GM19043 (cell line): ENCODE data around the gene NAP1L3.

Source experiments
- ATAC-seq: cut with Tn5 transposase; IDR thresholded peaks from one replicate; pipeline ENCODE4 v1.9.1; 2021; ENCODE audit warnings: low read depth; ENCODE audit not compliant: unreplicated experiment

The NAP1L3 gene, protein sequence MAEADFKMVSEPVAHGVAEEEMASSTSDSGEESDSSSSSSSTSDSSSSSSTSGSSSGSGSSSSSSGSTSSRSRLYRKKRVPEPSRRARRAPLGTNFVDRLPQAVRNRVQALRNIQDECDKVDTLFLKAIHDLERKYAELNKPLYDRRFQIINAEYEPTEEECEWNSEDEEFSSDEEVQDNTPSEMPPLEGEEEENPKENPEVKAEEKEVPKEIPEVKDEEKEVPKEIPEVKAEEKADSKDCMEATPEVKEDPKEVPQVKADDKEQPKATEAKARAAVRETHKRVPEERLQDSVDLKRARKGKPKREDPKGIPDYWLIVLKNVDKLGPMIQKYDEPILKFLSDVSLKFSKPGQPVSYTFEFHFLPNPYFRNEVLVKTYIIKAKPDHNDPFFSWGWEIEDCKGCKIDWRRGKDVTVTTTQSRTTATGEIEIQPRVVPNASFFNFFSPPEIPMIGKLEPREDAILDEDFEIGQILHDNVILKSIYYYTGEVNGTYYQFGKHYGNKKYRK

DNA sequence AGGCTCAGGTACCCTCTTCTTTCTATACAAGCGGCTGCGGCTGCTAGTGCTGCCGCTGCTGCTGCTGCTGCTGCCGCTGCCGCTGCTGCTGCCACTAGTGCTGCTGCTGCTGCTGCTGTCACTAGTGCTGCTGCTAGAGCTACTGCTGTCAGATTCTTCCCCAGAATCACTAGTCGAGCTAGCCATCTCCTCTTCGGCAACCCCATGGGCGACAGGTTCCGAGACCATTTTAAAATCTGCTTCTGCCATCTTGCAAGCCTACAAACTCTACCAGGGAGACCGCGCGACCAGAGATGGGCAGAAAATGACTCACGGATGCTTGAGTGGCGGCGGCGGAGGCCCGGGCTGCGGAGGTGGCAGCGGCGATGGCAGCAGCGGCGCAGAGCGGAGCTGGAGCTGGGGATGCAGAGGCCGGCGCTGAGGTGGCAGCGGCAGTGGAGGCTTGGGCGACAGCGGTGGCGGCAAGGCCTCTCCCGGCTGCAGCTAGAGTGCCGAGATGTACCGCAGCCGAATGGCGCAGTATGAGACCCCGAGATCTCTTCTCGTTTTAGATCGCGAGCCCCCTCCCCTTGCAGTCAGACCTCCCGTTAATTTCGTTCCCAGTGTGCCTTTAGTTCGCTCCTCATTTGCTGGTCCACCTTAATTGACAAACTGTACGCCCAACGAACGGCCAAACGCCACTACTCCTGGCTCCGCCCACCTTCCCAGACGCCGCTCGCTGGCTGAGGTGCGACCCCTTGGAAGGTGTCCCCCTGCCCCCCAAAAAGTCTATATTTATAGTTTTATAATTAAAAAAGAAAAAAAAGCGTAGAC is at the start of gene NAP1L3:
NAP1L3 (minus strand) TSS at position 523 of the 813 bp plus-strand sequence; CDS start at position 249, 274 bp downstream.
- ATAC-seq = peak; percentile 49

GRCh38 chrX:93711076-93711475 is 37.7 kb upstream of the NAP1L3 start:
- no peak for ATAC-seq

GRCh38 chrX:93703701-93704100 is 30.3 kb upstream of the NAP1L3 start:
- no peak for ATAC-seq

DNA sequence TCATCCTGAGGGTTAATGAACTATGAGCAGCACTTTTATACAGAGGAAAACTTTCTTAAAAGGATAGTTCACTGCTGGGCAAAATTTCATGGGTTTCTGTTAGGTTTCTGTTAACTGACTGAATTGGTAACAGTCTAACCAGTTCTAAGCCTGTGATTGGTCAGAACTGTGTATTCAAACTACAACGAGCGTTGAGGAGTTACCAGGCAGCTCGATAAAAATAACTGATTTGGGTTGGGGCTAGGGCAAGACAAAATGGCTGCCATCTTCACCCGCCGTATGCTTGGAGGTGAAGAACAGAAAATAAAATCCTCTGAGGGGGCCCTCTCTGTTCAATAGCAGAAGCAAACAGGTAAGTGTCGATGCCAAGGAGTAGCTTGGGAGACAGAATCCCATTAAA is 22.6 kb upstream of the NAP1L3 start:
- ATAC-seq = no peak

DNA sequence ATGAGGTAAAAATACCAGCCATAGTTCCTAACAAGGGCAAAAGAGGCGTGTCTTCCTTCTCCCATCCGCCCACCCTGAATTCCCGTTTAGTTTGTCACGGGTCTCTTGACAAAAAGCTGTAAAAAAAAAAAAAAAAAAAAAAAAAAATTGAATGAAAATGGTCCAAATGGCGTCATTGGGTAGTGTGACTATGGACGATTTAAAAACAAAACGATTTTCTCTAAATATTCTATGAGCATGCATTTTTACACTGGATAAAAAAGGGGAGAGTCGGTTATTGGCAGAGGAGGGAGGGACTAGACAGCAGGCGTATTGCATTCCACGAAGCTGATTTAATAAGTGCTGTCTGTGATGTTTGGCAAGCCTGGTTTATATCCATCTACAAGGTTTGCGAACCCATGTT is 492 bp upstream of the NAP1L3 start, which contains the start of gene FAM133A:
FAM133A (plus strand) TSS at position 338 of the 403 bp plus-strand sequence. CDS start 35,214 bp downstream, outside the sequence.
- no peak for ATAC-seq

DNA sequence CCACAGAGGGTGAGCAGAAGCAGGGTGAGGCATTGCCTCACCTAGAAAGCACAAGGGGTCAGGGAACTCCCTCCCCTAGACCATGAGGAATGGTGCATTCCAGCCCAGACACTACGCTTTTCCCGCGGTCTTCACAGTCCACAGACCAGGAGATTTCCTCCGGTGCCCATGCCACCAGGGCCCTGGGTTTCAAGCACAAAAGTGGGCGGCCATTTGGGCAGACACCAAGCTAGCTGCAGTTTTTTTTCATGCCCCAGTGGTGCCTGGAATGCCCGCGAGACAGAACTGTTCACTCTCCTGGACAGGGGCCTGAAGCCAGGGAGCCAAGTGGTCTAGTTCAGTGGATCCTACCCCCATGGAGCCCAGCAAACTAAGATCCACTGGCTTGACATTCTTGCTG is 12.8 kb downstream of the NAP1L3 start:
- ATAC-seq = no peak

GRCh38 chrX:93649381-93649780 is 24.0 kb downstream of the NAP1L3 start:
- no peak for ATAC-seq

- ATAC-seq = no peak
These were observed 35.8 kb downstream of the NAP1L3 start for GRCh38 chrX:93637591-93637990.
